ENCODE measurements around the gene GLIS2.

GLIS2 gene

GRCh38 chr16:4316108-4316863 lies 419 bp downstream of the GLIS2 start:
- H3K4me3 ChIP-seq (replicated peaks in 1 of 2; ENCODE audit: low read depth in 2 of 2, low read length in 2 of 2): peak overlapping the region; percentile 80 to 83
- TF ChIP-seq CTCF (IDR thresholded peaks at IDR 0.05; ENCODE audit: low read depth, low read length): no peak
- peak; percentile 21 to 31 for DNase-seq (ENCODE audit: low read depth in 2 of 2)

GRCh38 chr16:4316864-4317531 lies 1.1 kb downstream of the GLIS2 start:
- DNase-seq (ENCODE audit: low read depth in 2 of 2): peak; percentile 27 to 63
- H3K4me3 ChIP-seq (replicated peaks in 1 of 2; ENCODE audit: low read depth in 2 of 2, low read length in 2 of 2): peak overlapping the region; percentile 80 to 83
- TF ChIP-seq CTCF (IDR thresholded peaks at IDR 0.05; ENCODE audit: low read depth, low read length): no peak

GRCh38 chr16:4317532-4318450 lies 1.9 kb downstream of the GLIS2 start:
- peak overlapping the region; percentile 80 to 83 for H3K4me3 ChIP-seq (replicated peaks in 1 of 2; ENCODE audit: low read depth in 2 of 2, low read length in 2 of 2)
- DNase-seq (ENCODE audit: low read depth in 2 of 2): peak; percentile 52 to 74
- TF ChIP-seq CTCF (IDR thresholded peaks at IDR 0.05; ENCODE audit: low read depth, low read length): no peak

- peak in 1 of 2 donors; percentile 36 for DNase-seq (ENCODE audit: low read depth in 2 of 2)
- H3K4me3 ChIP-seq (replicated peaks in 1 of 2; ENCODE audit: low read depth in 2 of 2, low read length in 2 of 2): no peak overlapping the region
These were observed 2.6 kb downstream of the GLIS2 start for GRCh38 chr16:4318451-4318910.

GRCh38 chr16:4318967-4319366 lies 3.1 kb downstream of the GLIS2 start:
- no peak overlapping the region for H3K4me3 ChIP-seq (replicated peaks in 1 of 2; ENCODE audit: low read depth in 2 of 2, low read length in 2 of 2)
- TF ChIP-seq CTCF (IDR thresholded peaks at IDR 0.05; ENCODE audit: low read depth, low read length): no peak
- no peak for DNase-seq (ENCODE audit: low read depth in 2 of 2)

More at GRCh38 chr16:4318451-4318910, 2.6 kb downstream of the GLIS2 start:
- TF ChIP-seq CTCF (IDR thresholded peaks at IDR 0.05; ENCODE audit: low read depth, low read length): no peak

Measured in cardiac fibroblast (primary cell).